ENCODE results near the gene KCNH1.
A peak's percentile ranks its signal among the peaks of the same experiment; 100 is the strongest.

KCNH1 gene

GRCh38 chr1:211135342-211135950 lies 1.5 kb upstream of the KCNH1 start:
- H3K9me3 ChIP-seq (ENCODE audit: control insufficient read depth, insufficient read depth, low read length): no peaks in the 10 kb centered on the region
- no peak overlapping the region for H3K4me3 ChIP-seq (ENCODE audit: low read length)
- H3K36me3 ChIP-seq (ENCODE audit: control insufficient read depth, insufficient read depth, low read length): no peaks in the 10 kb centered on the region
- DNase-seq (ENCODE audit: low read depth, low spot score): no peak
- no CpG with 5 or more reads among the region's 5 CpGs for WGBS (ENCODE audit: insufficient coverage, insufficient read length)
- H3K27me3 ChIP-seq (ENCODE audit: control insufficient read depth, insufficient read depth, low read length): peaks cover 8% of the 10 kb centered on the region; the same call in 1 of the 2 replicates
- H3K4me1 ChIP-seq (ENCODE audit: control insufficient read depth, insufficient read depth, low read length): no peaks in the 10 kb centered on the region
- no peak overlapping the region for H3K27ac ChIP-seq (ENCODE audit: low read length)

DNA sequence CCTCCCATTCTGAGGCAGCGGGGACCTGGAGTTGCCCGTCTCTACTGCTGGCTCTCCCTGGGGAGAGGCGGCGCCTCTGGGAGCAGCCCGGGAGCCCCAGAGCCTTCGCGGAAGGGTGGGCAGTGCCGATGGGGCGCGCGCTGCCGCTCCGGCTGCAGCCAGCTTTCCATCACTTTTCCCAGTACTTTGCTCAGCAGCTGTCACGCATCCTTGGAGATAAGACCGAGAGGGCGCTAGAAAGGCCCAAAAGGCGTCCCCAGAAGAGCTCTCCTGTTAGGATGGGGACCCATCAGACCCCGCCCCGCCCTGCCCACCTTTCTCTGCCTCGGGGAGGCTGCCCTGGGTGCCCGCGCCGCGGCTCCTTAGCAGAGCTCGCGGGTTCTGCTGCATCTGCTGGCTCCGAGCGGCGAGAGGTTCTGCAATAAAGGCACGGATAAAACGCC lies 534 bp downstream of the KCNH1 start:
- no CpG with 5 or more reads among the region's 31 CpGs for WGBS (ENCODE audit: insufficient coverage, insufficient read length)
- Histone ChIP-seq H3K36me3 (ENCODE audit: control insufficient read depth, insufficient read depth, low read length) (no peaks in the 10 kb centered on the region), H3K4me3 (ENCODE audit: low read length) (peak overlapping the region; percentile 26; the same call in 1 of the 2 replicates), H3K9me3 (ENCODE audit: control insufficient read depth, insufficient read depth, low read length) (no peaks in the 10 kb centered on the region), H3K4me1 (ENCODE audit: control insufficient read depth, insufficient read depth, low read length) (no peaks in the 10 kb centered on the region), H3K27me3 (ENCODE audit: control insufficient read depth, insufficient read depth, low read length) (peaks cover 8% of the 10 kb centered on the region; the same call in 1 of the 2 replicates), H3K27ac (ENCODE audit: low read length) (no peak overlapping the region)
- no peak for DNase-seq (ENCODE audit: low read depth, low spot score)

DNA sequence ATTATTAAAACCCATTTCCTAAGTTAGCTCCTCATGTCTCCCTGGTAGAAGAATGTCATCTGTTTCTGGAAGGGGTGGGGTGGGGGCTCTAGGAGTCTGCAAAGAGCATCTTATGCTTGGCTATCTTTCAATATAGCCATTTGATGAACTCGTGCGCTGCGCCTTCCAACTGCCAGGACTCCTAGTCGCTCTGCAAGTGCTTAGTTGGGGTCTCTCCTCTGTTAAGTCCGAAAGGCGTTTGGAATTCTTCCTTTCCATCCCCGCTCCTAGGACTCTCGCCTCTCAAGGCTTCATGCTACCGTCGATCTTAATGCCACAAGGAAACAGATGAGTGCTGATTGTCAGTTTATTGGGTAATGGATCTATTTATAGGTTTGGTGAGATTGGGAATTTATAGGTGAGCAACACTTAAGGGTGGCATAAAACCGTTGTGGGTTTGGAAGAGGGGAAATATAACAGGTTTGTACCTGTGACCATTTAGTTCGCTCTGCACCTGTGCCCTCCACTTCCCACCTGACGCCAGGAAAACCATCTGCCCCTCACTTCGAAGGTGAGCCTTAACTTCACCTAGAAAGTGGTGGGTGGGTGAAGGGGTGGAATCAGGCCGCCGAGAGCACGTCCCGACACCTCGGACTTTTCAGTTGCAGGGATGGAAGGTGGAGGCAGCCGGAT lies 1.1 kb downstream of the KCNH1 start:
- Histone ChIP-seq H3K27ac (ENCODE audit: low read length) (no peak overlapping the region), H3K4me1 (ENCODE audit: control insufficient read depth, insufficient read depth, low read length) (no peaks in the 10 kb centered on the region), H3K4me3 (ENCODE audit: low read length) (peak overlapping the region; percentile 26; the same call in 1 of the 2 replicates), H3K27me3 (ENCODE audit: control insufficient read depth, insufficient read depth, low read length) (peaks cover 8% of the 10 kb centered on the region; the same call in 1 of the 2 replicates), H3K36me3 (ENCODE audit: control insufficient read depth, insufficient read depth, low read length) (no peaks in the 10 kb centered on the region), H3K9me3 (ENCODE audit: control insufficient read depth, insufficient read depth, low read length) (no peaks in the 10 kb centered on the region)
- no peak for DNase-seq (ENCODE audit: low read depth, low spot score)
- WGBS (ENCODE audit: insufficient coverage, insufficient read length): no CpG with 5 or more reads among the region's 20 CpGs

DNA sequence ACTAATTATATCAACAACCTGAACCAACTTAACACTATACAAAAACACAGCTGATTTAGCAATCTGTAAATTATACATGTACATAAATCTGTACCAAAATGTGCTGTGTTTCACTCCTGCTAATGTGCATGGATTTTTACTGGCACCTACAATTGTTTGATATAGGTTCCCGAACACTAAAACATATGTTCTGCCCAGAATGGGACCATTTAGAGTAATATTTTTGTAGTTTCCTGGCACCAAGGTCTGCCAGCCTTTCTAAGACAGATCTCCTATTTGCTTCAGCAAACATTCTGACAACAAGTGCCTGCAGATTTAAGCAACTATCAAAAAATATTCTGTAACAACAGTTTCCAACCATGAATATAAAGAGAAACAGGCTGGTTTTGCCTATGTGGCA lies 4.2 kb downstream of the KCNH1 start:
- Histone ChIP-seq H3K27ac (ENCODE audit: low read length) (no peak overlapping the region), H3K36me3 (ENCODE audit: control insufficient read depth, insufficient read depth, low read length) (no peaks in the 10 kb centered on the region), H3K4me1 (ENCODE audit: control insufficient read depth, insufficient read depth, low read length) (no peaks in the 10 kb centered on the region), H3K4me3 (ENCODE audit: low read length) (no peak overlapping the region), H3K9me3 (ENCODE audit: control insufficient read depth, insufficient read depth, low read length) (no peaks in the 10 kb centered on the region), H3K27me3 (ENCODE audit: control insufficient read depth, insufficient read depth, low read length) (peaks cover 8% of the 10 kb centered on the region; the same call in 1 of the 2 replicates)
- WGBS (ENCODE audit: insufficient coverage, insufficient read length): no CpG with 5 or more reads among the region's 1 CpG
- no peak for DNase-seq (ENCODE audit: low read depth, low spot score)

- H3K27ac ChIP-seq (ENCODE audit: low read length): no peak overlapping the region
- no peaks in the 10 kb centered on the region for H3K27me3 ChIP-seq (ENCODE audit: control insufficient read depth, insufficient read depth, low read length)
- H3K36me3 ChIP-seq (ENCODE audit: control insufficient read depth, insufficient read depth, low read length): no peaks in the 10 kb centered on the region
- no peaks in the 10 kb centered on the region for H3K9me3 ChIP-seq (ENCODE audit: control insufficient read depth, insufficient read depth, low read length)
- H3K4me1 ChIP-seq (ENCODE audit: control insufficient read depth, insufficient read depth, low read length): no peaks in the 10 kb centered on the region
- no peak overlapping the region for H3K4me3 ChIP-seq (ENCODE audit: low read length)
- no peak for DNase-seq (ENCODE audit: low read depth, low spot score)
- WGBS (ENCODE audit: insufficient coverage, insufficient read length): no CpG with 5 or more reads among the region's 4 CpGs
Measured at GRCh38 chr1:211127166-211127565, 6.8 kb downstream of the KCNH1 start.

DNA sequence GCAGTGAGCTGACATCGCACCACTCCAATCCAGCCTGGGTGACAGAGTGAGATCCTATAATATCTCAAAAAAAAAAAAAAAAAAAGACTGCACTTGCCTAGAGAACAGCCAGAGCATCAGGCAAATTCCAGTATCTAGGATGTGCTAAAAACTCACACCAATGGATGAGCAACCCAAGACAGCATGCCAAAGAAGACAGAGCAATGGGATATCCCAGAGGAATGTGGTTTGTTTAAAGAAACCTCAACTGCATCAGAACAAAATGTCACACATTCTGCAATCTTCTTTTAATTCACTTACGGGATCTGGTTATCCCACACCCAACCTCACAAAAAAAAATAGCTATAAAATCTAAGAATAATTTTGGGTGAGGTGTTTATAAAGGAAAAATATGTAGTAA lies 7.3 kb downstream of the KCNH1 start:
- Histone ChIP-seq H3K36me3 (ENCODE audit: control insufficient read depth, insufficient read depth, low read length) (no peaks in the 10 kb centered on the region), H3K4me3 (ENCODE audit: low read length) (no peak overlapping the region), H3K27me3 (ENCODE audit: control insufficient read depth, insufficient read depth, low read length) (no peaks in the 10 kb centered on the region), H3K27ac (ENCODE audit: low read length) (no peak overlapping the region), H3K9me3 (ENCODE audit: control insufficient read depth, insufficient read depth, low read length) (no peaks in the 10 kb centered on the region), H3K4me1 (ENCODE audit: control insufficient read depth, insufficient read depth, low read length) (no peaks in the 10 kb centered on the region)
- DNase-seq (ENCODE audit: low read depth, low spot score): no peak
- WGBS (ENCODE audit: insufficient coverage, insufficient read length): no CpG with 5 or more reads among the region's 2 CpGs

- H3K27me3 ChIP-seq (ENCODE audit: control insufficient read depth, insufficient read depth, low read length): no peaks in the 10 kb centered on the region
- no peak overlapping the region for H3K4me3 ChIP-seq (ENCODE audit: low read length)
- H3K27ac ChIP-seq (ENCODE audit: low read length): no peak overlapping the region
- no peaks in the 10 kb centered on the region for H3K36me3 ChIP-seq (ENCODE audit: control insufficient read depth, insufficient read depth, low read length)
- DNase-seq (ENCODE audit: low read depth, low spot score): no peak
- no CpG with 5 or more reads among the region's 9 CpGs for WGBS (ENCODE audit: insufficient coverage, insufficient read length)
- no peaks in the 10 kb centered on the region for H3K4me1 ChIP-seq (ENCODE audit: control insufficient read depth, insufficient read depth, low read length)
- H3K9me3 ChIP-seq (ENCODE audit: control insufficient read depth, insufficient read depth, low read length): no peaks in the 10 kb centered on the region
Measured at GRCh38 chr1:211118407-211119102, 15.4 kb downstream of the KCNH1 start.

DNA sequence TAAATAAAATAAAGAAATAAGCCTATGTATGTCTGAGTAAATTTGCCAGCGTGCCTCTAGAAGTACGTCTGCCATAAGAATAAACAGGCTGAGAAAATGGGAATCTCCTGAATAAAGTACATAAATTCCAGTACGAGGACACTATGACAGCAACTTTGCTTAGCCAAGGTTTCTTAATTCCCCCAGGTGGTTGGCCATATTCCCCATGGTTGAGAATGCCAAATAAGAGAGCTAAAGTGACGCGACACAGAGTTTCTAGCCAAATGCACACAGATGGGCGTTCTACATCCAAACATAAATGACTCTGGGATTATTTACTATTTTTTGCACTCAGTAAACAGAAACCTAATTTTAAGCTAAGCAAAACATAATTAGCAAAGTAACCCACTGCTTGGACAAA lies 19.5 kb downstream of the KCNH1 start:
- H3K4me1 ChIP-seq (ENCODE audit: control insufficient read depth, insufficient read depth, low read length): no peaks in the 10 kb centered on the region
- no peaks in the 10 kb centered on the region for H3K9me3 ChIP-seq (ENCODE audit: control insufficient read depth, insufficient read depth, low read length)
- WGBS (ENCODE audit: insufficient coverage, insufficient read length): no CpG with 5 or more reads among the region's 6 CpGs
- H3K36me3 ChIP-seq (ENCODE audit: control insufficient read depth, insufficient read depth, low read length): no peaks in the 10 kb centered on the region
- H3K27ac ChIP-seq (ENCODE audit: low read length): no peak overlapping the region
- DNase-seq (ENCODE audit: low read depth, low spot score): no peak
- no peak overlapping the region for H3K4me3 ChIP-seq (ENCODE audit: low read length)
- no peaks in the 10 kb centered on the region for H3K27me3 ChIP-seq (ENCODE audit: control insufficient read depth, insufficient read depth, low read length)

GRCh38 chr1:211113566-211113965 lies 20.4 kb downstream of the KCNH1 start:
- no peak for DNase-seq (ENCODE audit: low read depth, low spot score)
- Histone ChIP-seq H3K4me1 (ENCODE audit: control insufficient read depth, insufficient read depth, low read length) (no peaks in the 10 kb centered on the region), H3K27ac (ENCODE audit: low read length) (no peak overlapping the region), H3K4me3 (ENCODE audit: low read length) (no peak overlapping the region), H3K27me3 (ENCODE audit: control insufficient read depth, insufficient read depth, low read length) (no peaks in the 10 kb centered on the region), H3K36me3 (ENCODE audit: control insufficient read depth, insufficient read depth, low read length) (no peaks in the 10 kb centered on the region), H3K9me3 (ENCODE audit: control insufficient read depth, insufficient read depth, low read length) (no peaks in the 10 kb centered on the region)
- WGBS (ENCODE audit: insufficient coverage, insufficient read length): no CpG with 5 or more reads among the region's 2 CpGs

DNA sequence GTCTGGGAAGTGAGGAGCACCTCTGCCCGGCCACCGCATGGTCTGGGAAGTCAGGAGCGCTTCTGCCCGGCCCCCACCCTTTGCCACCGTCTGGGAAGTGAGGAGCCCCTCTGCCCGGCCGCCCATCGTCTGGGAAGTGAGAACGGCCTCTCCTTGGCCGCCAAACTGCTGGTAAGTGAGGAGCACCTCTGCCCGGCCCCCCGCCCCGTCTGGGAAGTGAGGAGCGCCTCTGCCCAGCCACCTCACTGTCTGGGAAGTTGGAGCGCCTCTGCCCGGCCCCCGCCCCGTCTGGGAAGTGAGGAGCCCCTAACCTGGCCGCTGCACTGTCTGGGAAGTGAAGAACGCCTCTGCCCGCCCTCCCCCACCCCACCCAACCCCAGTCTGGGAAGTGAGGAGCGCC lies 22.6 kb downstream of the KCNH1 start:
- H3K27ac ChIP-seq (ENCODE audit: low read length): no peak overlapping the region
- no peaks in the 10 kb centered on the region for H3K9me3 ChIP-seq (ENCODE audit: control insufficient read depth, insufficient read depth, low read length)
- no peak for DNase-seq (ENCODE audit: low read depth, low spot score)
- H3K27me3 ChIP-seq (ENCODE audit: control insufficient read depth, insufficient read depth, low read length): no peaks in the 10 kb centered on the region
- no peaks in the 10 kb centered on the region for H3K36me3 ChIP-seq (ENCODE audit: control insufficient read depth, insufficient read depth, low read length)
- no peak overlapping the region for H3K4me3 ChIP-seq (ENCODE audit: low read length)
- WGBS (ENCODE audit: insufficient coverage, insufficient read length): no CpG with 5 or more reads among the region's 22 CpGs
- no peaks in the 10 kb centered on the region for H3K4me1 ChIP-seq (ENCODE audit: control insufficient read depth, insufficient read depth, low read length)
